GM21786 (cell line): ENCODE measurements around the gene SLC7A4.
A peak's percentile ranks its signal among the peaks of the same experiment; 100 is the strongest.
"Not testable (repeated sequence)": the region's sequence is repeated elsewhere in the genome, so short reads cannot be mapped to it uniquely, and the experiment has no call there.

Experiments used
- ATAC-seq: cut with Tn5 transposase; IDR thresholded peaks from one replicate; pipeline ENCODE4 v1.9.1; 2021; ENCODE audit not compliant: unreplicated experiment

Gene SLC7A4

DNA sequence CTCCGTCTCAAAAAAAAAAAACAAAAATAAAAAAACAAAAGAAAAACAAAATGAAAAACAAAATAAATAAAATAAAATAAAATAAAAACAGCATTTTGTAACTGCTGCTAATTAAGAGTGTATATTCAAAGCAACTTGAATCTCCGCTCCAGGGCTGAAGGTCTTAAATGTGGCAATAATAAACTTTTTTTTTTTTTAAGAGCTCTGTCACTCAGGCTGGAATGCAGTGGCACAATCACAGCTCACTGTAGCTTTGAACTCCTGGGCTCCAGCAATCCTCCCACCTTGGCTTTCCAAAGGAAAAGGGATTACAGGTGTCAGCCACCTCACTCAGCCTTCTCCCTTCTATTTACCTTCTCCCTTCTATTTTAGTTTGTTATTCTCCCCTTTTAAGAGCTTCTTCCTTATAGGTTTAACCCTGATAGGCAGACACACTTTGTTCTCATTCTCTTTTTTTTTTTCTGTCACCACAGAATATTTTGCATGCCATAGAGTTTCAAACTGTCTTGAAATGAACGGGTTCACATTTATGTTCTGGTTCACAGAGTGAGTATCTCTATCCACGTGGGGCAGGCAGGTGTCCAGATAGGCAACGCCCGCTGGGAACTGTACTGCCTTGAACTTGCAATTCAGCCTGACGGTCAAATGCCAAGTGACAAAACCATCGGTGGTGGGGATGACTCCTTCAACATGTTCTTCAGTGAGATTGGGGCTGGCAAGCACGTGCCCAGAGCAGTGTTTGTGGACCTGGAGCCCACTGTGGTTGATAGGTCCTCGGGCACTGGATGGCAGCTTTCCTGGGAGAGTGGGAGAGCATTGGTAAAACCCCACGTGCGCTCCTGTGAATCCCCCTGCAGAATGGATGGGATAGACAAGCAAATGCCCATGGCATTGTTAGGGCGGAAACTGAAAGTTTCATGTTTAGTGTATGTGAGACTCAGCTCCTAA, 32.8 kb upstream of the SLC7A4 start:
- ATAC-seq: no peak

- ATAC-seq: not testable (repeated sequence)
Measured at GRCh38 chr22:21064425-21064824, 32.1 kb upstream of the SLC7A4 start.

- ATAC-seq: not testable (repeated sequence)
Measured at GRCh38 chr22:21061660-21062321, 29.4 kb upstream of the SLC7A4 start.

- not testable (repeated sequence) for ATAC-seq
Measured at GRCh38 chr22:21060363-21060762, 28.0 kb upstream of the SLC7A4 start.

GRCh38 chr22:21055880-21056319, 23.5 kb upstream of the SLC7A4 start:
- no peak for ATAC-seq

- ATAC-seq: no peak
Measured at GRCh38 chr22:21055564-21055834, 23.1 kb upstream of the SLC7A4 start.

DNA sequence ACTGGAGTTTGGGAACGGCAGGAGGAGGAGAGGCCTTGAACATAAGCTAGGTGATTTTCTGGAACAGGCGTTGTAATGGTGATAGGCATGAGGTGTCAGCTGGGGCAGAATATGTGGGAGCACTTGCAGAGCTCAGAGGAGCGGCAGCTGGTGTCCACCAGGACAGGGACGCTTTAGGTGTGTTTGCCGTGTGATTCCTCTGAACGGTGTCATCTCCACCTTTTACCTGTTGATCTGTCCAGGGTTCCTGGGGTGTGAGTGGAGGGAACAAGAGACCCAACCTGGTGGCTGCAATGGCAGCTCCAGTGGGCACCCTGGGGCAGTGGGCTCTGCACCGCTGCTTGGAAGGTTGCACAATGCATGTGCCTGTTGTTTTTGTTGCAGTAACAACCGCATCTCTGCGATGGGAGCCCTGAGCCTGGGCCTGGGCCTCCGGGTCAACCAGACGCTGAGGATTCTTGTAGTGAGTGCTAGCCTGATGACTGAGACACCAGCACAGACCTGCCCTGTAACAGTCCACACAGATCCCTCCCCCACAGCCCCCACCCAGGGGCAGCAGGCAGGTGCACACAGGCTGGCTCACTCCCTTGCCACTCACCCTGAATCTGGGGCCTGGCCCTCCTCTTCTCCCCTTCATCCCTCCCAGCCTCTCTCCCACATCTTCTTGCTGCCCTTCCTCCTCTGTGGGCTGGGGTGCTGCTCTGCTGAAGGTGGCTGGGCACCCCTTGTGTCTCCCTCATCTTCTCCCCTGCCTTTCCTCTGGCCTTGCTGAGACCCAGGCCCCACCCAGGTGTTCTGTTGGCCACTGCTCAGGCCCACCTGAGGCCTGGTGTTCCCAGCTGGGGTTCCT, 22.6 kb upstream of the SLC7A4 start:
- ATAC-seq: no peak

DNA sequence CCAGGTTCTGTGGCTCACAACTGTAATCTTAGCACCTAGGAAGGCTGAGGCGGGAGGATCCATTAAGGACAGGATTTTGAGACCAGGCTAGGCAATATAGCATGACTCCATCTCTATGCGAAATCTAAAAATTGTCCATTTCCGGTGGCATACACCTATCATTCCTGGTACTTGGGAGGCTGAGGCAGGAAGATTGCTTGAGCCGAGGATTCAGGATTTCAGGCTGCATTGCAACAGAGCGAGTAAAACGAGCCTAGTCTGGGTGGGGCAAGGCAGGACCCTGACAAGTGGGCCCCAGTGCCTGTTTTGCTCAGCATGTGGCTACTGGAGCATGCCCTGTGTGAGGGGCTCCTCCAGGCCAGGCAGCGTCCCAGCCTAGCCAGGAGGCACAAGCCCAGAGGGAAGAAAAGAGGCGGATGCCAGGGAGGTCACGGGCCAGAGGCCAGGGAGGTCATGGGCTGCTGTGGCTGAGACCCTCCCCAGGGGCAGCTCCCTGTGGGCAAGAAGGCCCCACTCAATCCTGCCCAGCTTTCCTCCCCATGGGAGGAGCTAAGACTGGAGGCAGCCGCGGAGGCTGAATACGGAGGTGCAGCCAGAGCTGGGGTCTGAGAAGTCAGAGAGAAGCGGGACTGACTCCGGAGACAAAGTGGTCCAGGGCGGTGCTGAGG, 21.8 kb upstream of the SLC7A4 start:
- no peak for ATAC-seq

- no peak for ATAC-seq
Measured at GRCh38 chr22:21052715-21053459, 20.5 kb upstream of the SLC7A4 start.

- no peak for ATAC-seq
Measured at GRCh38 chr22:21051831-21052400, 19.6 kb upstream of the SLC7A4 start.

- no peak for ATAC-seq
Measured at GRCh38 chr22:21051145-21051830, 18.9 kb upstream of the SLC7A4 start.

DNA sequence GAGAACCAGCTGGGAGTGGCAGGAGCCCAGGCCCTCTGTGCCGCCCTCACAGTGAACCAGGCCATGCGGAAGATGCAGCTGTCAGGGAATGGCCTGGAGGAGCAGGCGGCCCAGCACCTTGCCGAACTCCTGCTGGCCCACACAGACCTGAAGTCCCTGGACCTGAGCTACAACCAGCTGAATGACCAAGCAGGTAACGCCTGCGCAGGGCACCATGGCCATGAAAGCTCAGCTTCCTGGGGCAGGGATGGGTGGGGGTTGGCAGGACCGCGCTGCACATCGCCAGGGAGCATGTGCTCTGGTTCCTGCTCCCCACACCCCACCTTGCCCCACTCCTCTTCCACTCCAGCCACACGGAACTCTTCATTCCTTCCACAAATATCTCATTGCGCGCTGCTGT, 16.6 kb upstream of the SLC7A4 start:
- not testable (repeated sequence) for ATAC-seq

GRCh38 chr22:21048448-21048847, 16.1 kb upstream of the SLC7A4 start:
- ATAC-seq: not testable (repeated sequence)

- no peak for ATAC-seq
Measured at GRCh38 chr22:21047730-21048129, 15.4 kb upstream of the SLC7A4 start.

DNA sequence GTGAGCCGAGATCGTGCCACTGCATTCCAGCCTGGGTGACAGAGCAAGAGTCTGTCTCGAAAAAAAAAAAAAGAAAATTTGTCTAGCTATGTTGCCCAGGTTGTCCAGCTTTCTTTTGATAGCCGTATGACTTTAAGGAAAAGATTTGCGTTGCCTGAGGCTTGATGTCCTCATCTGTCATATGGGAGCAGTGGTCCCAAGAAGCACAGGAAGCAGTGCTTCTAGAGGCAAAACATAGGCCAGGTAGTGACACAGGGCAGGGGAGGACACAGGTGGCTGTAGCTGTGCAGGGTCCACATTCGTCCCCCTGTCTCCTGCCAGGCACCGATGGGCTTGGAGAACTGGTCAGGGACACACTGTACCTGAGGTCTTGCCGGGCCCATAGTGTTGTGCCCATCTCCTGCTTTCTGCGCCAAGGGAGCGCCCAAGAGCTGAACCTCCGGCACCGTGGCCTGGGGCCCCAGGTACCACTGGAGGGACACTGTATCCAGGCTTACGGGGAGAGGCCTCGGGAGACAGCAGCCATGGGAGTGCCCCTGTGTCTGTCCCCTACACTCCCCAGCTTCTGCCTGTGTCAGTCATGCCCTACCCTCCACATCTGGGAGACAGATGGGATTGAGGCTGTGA, 14.8 kb upstream of the SLC7A4 start:
- no peak for ATAC-seq

DNA sequence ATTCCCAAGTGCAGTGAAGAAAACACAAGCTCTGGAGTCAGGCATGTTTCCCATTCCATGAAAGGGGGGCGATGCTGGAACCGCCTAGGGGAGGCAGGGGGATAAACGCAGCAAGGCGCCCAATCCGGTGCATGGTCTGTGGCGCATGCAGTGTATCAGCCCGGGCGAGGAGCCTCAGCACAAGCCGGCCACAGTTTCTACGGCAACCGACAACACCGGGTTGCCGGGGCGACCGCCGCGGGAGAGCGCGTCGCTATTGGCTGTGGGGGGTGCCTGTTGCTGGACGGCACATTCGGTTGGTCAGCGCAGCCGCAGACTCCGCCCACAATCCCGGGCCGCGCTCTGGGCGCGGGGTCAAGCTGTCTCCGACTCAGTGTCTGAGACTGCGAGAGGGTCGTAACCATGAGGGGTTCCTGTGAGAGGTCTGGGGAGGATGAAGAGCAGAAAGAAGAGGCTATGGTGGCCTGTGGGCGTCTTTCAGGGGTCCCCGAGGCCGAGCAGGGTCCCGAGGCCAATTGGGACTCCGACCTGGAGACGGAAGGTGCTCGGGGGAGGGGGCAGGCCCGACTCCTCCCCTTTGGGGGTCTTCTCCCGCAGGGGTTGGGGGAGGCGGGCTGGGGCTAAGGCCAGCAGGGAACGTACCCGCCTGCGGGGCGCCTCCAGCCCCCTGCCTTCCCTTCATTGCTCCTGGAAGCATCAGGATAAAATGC, 13.4 kb upstream of the SLC7A4 start, which contains the start of gene LRRC74B:
LRRC74B (plus strand) TSS at position 362 of the 710 bp plus-strand sequence; CDS start at position 403, 41 bp downstream.
- peak; percentile 74 for ATAC-seq

DNA sequence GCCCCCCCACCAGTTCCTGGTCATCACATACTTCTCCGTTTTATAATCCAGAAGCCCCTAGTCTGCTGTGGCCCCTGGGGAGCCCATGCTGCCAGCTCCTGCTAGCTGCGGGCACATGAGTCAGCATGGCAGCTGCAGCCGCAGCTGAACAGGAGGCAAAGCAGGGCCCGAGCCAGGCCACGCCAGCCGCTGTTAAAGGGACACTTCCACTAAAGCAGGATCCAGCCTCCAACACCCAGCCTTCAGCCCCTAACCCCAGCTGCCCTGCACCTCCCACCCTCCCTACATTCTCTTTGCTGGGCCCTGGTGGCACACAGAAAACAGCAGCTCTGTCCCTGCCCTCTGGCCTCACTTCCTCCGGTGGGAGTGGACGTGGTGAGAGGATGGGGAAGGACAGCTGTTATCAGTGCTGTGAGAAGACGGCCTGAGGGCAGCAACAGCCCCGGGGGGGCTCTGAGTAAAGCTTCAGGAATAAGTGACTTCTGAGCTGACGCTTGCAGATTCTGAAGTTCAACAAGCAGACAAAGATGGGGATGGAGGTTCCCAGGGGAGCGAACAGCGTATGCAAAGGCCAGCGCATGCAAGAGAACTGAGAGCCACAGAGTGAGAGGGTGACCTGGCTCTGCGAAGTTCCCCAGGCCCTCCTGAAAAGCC, 12.7 kb upstream of the SLC7A4 start:
- no peak for ATAC-seq
